Activated CD4-positive, CD25-positive, alpha-beta regulatory T cell (primary cell): ENCODE measurements around the gene FIG4.
"Not testable (repeated sequence)": the region's sequence is repeated elsewhere in the genome, so short reads cannot be mapped to it uniquely, and the experiment has no call there.

Source experiments
- DNase-seq, 4 experiments: peaks; one replicate each; lab custom pipeline; 2025; lab: John Stamatoyannopoulos, UW

The FIG4 gene

DNA sequence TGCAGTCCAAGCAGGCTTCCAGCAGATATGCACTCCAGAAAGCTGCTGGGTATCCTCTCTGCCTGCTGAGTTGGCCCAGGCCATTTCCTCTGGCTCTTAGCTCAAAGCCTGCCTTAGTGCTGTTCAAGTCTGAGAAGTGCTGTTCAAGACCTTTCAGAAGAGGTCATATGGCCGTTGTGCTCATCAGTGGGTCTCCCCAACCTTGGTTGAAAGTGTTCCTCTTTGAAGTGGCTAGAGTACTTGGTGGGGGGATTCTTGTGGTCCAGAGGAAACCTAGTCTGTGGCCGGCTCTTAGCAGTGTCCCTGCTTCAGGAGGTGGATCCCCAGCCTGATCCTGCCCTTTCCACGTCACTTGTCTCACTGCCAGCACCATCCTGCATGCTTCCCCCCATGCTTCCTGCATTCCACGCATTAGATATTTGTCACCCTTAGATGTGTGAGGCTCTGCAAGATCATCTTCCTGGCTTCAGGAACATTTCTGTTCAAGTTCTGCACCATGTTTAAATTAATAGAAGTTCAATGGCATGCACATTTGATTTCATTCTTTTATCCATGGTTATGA is 105.0 kb downstream of the FIG4 start:
- DNase-seq = no peak

DNA sequence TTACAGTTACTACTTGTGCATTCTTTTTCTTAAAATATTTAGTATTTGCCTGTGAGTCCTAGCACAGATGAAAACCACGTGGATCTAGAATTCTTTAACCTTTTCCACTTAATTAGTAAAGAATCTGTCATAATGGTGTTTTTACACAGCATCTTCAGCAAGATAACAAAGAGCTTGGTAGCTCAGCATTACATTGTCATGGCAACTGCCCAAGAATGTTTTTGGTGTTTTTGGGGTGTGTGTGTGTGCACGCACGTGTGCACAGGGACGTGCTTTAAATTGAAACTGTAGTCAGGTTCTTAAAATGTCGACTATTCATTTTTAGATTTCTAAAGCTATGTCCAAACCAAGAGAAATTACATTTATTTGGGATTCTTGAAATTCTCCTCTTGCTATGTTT is 108.0 kb downstream of the FIG4 start:
- no peak for DNase-seq

DNA sequence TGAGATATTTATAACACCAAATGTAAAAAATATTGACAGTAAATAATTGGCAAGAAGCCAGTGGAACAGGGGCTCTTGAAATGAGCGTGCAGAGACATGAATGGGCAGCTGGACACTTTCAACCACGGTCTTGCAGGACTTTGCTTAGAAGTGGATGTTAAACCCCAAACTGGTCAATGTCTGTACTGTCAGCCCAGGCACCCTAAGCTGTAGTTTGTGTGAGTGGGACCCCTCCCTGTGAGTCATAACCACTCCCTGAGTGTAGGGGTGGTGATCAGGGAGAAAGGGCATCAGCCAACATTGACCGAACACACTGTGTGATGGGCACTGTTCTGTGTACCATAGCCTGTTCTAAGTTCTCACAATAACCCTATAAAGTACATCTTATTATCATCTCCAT is 108.6 kb downstream of the FIG4 start:
- no peak for DNase-seq

DNA sequence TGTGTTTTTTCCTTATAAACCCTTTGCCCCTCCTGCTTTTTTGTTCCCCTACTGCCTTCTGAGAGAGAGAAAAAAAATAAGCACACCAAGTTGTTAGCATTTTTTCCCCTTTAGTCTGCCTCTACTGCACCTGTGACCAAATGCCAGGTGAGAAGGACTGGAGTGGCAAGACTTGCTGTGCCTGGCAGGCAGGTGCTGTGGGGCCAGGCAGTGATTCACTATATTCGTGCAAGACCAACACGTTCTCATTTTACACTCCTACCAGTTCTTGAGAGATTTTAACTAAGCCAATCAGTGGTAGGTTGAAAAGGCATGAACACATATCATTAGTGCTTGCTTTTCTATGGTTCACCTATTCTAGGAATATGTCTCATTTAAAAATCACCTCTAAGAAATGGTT is 109.7 kb downstream of the FIG4 start:
- DNase-seq = no peak

- no peak for DNase-seq
These were observed 110.7 kb downstream of the FIG4 start for GRCh38 chr6:109801794-109802193.

GRCh38 chr6:109804020-109804419 is 112.9 kb downstream of the FIG4 start:
- no peak for DNase-seq

GRCh38 chr6:109807881-109808280 is 116.8 kb downstream of the FIG4 start:
- no peak for DNase-seq

- DNase-seq = no peak
These were observed 117.7 kb downstream of the FIG4 start for GRCh38 chr6:109808837-109809236.

DNA sequence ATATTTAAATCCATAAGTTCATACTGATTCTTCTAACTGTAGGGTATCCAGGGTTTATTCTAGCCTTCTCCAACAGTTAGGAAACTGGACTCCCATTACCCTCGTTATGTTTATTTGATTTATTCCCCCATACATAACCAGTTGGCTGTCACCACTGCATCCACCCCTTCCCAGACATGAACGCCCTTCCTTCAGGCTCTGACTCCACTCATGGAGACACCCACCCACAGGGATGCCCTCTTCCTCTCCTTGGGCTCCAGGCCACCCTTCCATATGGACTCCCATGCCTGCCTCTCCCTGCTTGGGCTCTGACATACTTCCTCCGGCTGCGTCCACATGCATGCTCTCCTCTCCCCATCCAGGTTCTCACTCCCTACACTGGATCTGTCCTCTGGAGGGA is 124.0 kb downstream of the FIG4 start:
- DNase-seq = no peak

DNA sequence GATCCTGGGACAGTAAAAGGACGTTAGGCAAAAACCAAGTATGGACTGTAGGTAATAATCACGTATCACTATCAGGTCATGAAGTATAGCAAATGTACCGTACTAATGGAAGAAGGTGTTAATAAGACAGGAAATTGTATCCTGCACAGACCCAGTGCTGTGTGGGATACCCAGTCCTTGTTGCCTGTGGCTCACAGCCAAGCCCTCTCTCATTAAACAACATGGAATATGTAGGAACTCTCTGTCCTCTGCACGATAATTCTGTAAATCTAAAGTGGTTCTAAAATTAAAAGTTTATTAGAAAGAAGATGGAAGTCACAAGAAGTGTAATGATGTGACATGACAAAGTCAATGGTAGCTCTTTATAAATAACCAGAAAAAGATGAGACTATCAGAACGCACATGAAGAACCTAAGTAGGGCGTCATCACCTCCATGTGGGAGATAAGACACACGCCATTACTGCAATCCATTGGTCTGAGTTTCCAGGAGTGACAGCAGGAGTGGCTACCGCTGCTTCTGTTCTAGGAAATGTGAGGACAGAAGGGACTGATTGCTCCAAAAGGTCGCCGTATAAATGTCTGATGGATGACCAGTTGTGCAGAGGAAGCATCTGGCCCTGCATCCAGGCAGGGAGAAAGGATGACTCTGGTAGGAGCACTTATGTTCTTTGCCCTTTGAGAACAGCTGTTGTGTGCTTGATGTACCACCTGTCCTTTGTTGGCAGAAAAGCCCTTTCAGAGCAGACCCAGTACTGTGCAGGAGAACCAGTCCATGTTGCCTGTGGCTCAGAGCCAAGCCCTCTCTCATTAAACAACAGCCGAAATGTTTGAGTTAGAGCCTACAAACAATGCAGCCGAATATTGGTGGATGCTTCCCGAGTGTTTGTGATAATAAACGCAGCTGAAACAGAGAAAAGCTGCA is 125.6 kb downstream of the FIG4 start:
- DNase-seq = no peak

DNA sequence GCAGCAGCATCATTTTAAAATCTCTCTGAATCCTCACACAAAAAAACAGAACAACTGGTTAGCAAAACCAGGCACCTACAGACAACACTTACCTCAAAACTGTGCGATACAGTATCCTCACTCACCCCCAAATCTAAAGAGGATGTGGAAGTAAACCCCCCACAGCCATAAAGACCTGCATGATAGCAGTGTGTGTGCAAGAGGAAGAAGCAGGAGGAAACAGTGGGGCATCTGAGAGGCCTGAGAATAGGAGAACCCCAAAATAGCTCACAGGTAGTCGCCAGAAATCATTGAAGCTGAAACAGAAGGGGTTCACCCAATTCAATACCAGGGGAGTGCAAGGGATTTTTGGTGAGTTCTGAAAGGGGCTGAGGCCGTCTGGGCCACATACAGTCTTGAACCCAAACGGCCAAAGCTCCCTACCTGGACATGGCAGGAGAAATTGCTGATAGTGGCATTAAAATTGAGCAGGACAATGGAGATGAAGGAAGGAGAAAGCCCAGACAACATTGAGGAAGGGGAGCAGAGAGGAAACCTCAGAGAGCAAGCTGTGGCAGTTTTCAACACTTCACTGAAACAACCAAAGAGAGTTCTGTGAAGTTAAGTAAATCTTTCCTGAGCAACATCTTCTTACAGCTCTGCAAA is 129.7 kb downstream of the FIG4 start:
- no peak for DNase-seq

GRCh38 chr6:109821428-109821827 is 130.3 kb downstream of the FIG4 start:
- DNase-seq = no peak

- DNase-seq = no peak
These were observed 133.0 kb downstream of the FIG4 start for GRCh38 chr6:109824105-109824504.

GRCh38 chr6:109826551-109826950 is 135.5 kb downstream of the FIG4 start:
- DNase-seq = no peak

- DNase-seq = not testable (repeated sequence)
These were observed 140.3 kb downstream of the FIG4 start for GRCh38 chr6:109831352-109831751.

- no peak for DNase-seq
These were observed 143.0 kb downstream of the FIG4 start for GRCh38 chr6:109834131-109834530.

- DNase-seq = no peak
These were observed 143.7 kb downstream of the FIG4 start for GRCh38 chr6:109834595-109835437.

GRCh38 chr6:109840034-109840433 is 148.9 kb downstream of the FIG4 start:
- no peak for DNase-seq

- no peak for DNase-seq
These were observed 149.7 kb downstream of the FIG4 start for GRCh38 chr6:109840796-109841195.

DNA sequence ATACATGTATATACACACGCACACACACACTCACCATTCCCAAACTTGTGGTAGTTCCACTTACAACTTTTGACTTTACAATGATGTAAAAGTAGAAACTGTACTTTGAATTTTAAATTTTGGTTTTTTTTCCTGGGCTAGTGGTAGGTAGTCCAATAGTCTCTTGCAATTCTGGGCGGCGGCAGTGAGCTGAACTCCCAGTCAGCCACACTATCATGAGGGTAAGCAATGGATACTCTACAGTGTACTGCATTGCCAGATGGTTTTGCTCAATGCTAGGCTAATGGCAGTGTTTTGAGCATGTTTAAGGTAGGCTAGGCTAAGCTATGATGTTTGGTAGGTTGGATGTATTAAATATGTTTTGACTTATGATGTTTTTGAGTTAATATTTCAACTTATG is 150.8 kb downstream of the FIG4 start:
- DNase-seq = no peak

- DNase-seq = no peak
These were observed 161.6 kb downstream of the FIG4 start for GRCh38 chr6:109852713-109853112.

GRCh38 chr6:109853426-109853825 is 162.3 kb downstream of the FIG4 start:
- DNase-seq = no peak
